Liver (tissue), 9 donors: Measurements from ENCODE around the gene CLOCK. TPM values are rescaled to one million over a fixed set of nuclear protein-coding genes. Genes with fewer than 3 reads are reported as not detected.

Experiments used
- DNase-seq: peaks from one replicate; pipeline ENCODE4 v3.0.0-alpha.2; 2017; ENCODE audit warnings: low spot score
- H3K27ac ChIP-seq, 2 donors: one replicate each; pipeline ENCODE4 v1.7.0; 2013; ENCODE audit warnings: inconsistent platforms in 2 of 2, low read length in 2 of 2, control low read depth in 1 of 2, low read depth in 1 of 2, mild to moderate bottlenecking in 1 of 2
- H3K27me3 ChIP-seq, 4 donors: one replicate each; pipeline versions ENCODE4 v1.6.1 to v1.7.0; 2013; ENCODE audit warnings: low read length in 3 of 4, inconsistent platforms in 1 of 4, mild to moderate bottlenecking in 1 of 4, moderate library complexity in 1 of 4; ENCODE audit not compliant: control insufficient read depth in 4 of 4, insufficient read depth in 4 of 4
- H3K36me3 ChIP-seq, 4 donors: one replicate each; pipeline versions ENCODE4 v1.6.1 to v1.7.0; 2013; ENCODE audit warnings: low read length in 3 of 4, mild to moderate bottlenecking in 3 of 4, low read depth in 1 of 4, moderate library complexity in 1 of 4; ENCODE audit not compliant: control insufficient read depth in 4 of 4, insufficient read depth in 3 of 4
- H3K4me1 ChIP-seq, 4 donors: one replicate each; pipeline versions ENCODE4 v1.6.1 to v1.7.0; 2013; ENCODE audit warnings: low read length in 3 of 4, mild to moderate bottlenecking in 3 of 4, moderate library complexity in 1 of 4; ENCODE audit not compliant: control insufficient read depth in 4 of 4, insufficient read depth in 4 of 4
- H3K4me3 ChIP-seq, 3 donors: one replicate each; pipeline versions ENCODE4 v1.6.1 to v1.7.0; 2013; ENCODE audit warnings: low read length in 3 of 3, control low read depth in 1 of 3, low read depth in 1 of 3, mild to moderate bottlenecking in 1 of 3
- H3K9ac ChIP-seq, 2 donors: one replicate each; pipeline ENCODE4 v1.7.0; 2013; ENCODE audit warnings: low read length in 2 of 2, mild to moderate bottlenecking in 2 of 2, moderate library complexity in 2 of 2, control low read depth in 1 of 2, low read depth in 1 of 2
- H3K9me3 ChIP-seq, 4 donors: one replicate each; pipeline versions ENCODE4 v1.6.1 to v1.7.0; 2013; ENCODE audit warnings: low read length in 3 of 4; ENCODE audit not compliant: control insufficient read depth in 4 of 4
- EGR1 ChIP-seq, 2 donors: IDR thresholded peaks; 2 replicates each; pipeline ENCODE4 v1.6.1; 2016 to 2018; ENCODE audit warnings: antibody characterized with exemption in 2 of 2, low read depth in 2 of 2
- FOXA1 ChIP-seq: IDR thresholded peaks from 2 replicates; pipeline ENCODE4 v1.6.1; 2016; ENCODE audit warnings: antibody characterized with exemption
- FOXA2 ChIP-seq: IDR thresholded peaks from 2 replicates; pipeline ENCODE4 v1.6.1; 2016; ENCODE audit warnings: antibody characterized with exemption
- GABPA ChIP-seq, 2 donors: IDR thresholded peaks in 1 of 2; conservative IDR thresholded peaks in 1 of 2; 2 replicates each; pipeline ENCODE4 v1.6.1; 2016; ENCODE audit warnings: antibody characterized with exemption in 2 of 2, mild to moderate bottlenecking in 1 of 2, moderate library complexity in 1 of 2
- HNF4A ChIP-seq, 2 donors: conservative IDR thresholded peaks; 2 replicates each; pipeline ENCODE4 v1.6.1; 2016; ENCODE audit warnings: antibody characterized with exemption in 2 of 2, mild to moderate bottlenecking in 2 of 2
- HNF4G ChIP-seq: IDR thresholded peaks from 2 replicates; pipeline ENCODE4 v1.6.1; 2016; ENCODE audit warnings: antibody characterized with exemption
- JUND ChIP-seq, 2 donors: IDR thresholded peaks; 2 replicates each; pipeline ENCODE4 v1.6.1; 2016; ENCODE audit warnings: antibody characterized with exemption in 2 of 2
- NR2F2 ChIP-seq: IDR thresholded peaks from 2 replicates; pipeline ENCODE4 v1.6.1; 2016; ENCODE audit warnings: antibody characterized with exemption
- RAD21 ChIP-seq, 2 donors: IDR thresholded peaks; 2 replicates each; pipeline ENCODE4 v1.6.1; 2016; ENCODE audit warnings: antibody characterized with exemption in 2 of 2, mild to moderate bottlenecking in 2 of 2
- SP1 ChIP-seq: IDR thresholded peaks from 2 replicates; pipeline ENCODE4 v1.6.1; 2018; ENCODE audit warnings: antibody characterized with exemption, mild to moderate bottlenecking
- TAF1 ChIP-seq: conservative IDR thresholded peaks from 2 replicates; pipeline ENCODE4 v1.6.1; 2016; ENCODE audit warnings: antibody characterized with exemption, mild to moderate bottlenecking
- WGBS: extraction: QIAGEN DNeasy Blood & Tissue Kit; methylation state at CpG from one replicate; pipeline ENCODE4 v1.1.7; 2013; 5-methylcytosine and 5-hydroxymethylcytosine counted together
- polyA plus RNA-seq, 2 donors: library from polyadenylated mRNA; stranded (reverse) in 1 of 2; unstranded in 1 of 2; fragments of 200-250 nt in 1 of 2; fragments of >200 nt in 1 of 2; fragmentation: Nextera tagmentation in 1 of 2; extraction: Ambion mirVana in 1 of 2; gene quantifications; one replicate each; pipeline versions ENCODE4 v1.2.1 to v1.2.3, GENCODE V29; 2013 to 2015
- total RNA-seq, 2 donors: library from RNA; depleted of rRNA; stranded (reverse); fragments of >200 nt; gene quantifications; one replicate each; pipeline ENCODE4 v1.2.3, GENCODE V29; 2014
- TF ChIP-seq, protein P1 (sequence below): fragments of 150-350 bp; IDR thresholded peaks from 2 replicates; pipeline ENCODE4 v1.5.1; 2017; ENCODE audit warnings: improper control_type of control experiment, low read depth, low read length; ENCODE audit not compliant: missing input control
- TF ChIP-seq, protein P2 (sequence below): IDR thresholded peaks from 2 replicates; pipeline ENCODE4 v1.6.1; 2016; ENCODE audit warnings: antibody characterized with exemption
- TF ChIP-seq, protein P3 (sequence below): IDR thresholded peaks from 2 replicates; pipeline ENCODE4 v1.6.1; 2016; ENCODE audit warnings: antibody characterized with exemption
- TF ChIP-seq, protein P4 (sequence below): IDR thresholded peaks from 2 replicates; pipeline ENCODE4 v1.6.1; 2016; ENCODE audit warnings: antibody characterized with exemption
- TF ChIP-seq, protein P5 (sequence below): IDR thresholded peaks from 2 replicates; pipeline ENCODE4 v1.6.1; 2016; ENCODE audit warnings: antibody characterized with exemption, mild to moderate bottlenecking
- donor health status: healthy.
- donor health status: healthy.
- donor health status: healthy.
- donor health status: healthy.
- donor health status: healthy.

The CLOCK gene
- total and polyA plus RNA-seq, 4 donors, result 5.1 to 19.4 (median 6.1) TPM

DNA sequence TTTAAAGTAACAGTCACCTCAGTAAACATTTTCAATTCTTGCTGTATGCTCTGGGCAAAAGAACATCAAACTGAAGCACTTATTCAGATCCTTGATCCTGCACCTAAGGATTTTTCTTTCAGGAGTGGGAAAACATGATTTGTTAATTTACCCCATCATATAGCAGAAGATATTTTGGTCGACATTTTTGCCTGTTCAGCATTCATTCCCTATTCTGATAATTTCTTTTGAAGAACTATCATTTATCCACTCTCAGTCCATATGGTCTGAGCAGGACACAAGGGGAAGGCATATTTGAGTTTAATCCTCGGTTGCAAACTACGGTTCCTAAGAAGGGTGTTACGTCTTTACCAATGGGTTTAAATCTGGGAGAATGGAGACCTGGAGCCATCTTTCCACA is 1.2 kb upstream of the CLOCK start:
- Histone ChIP-seq H3K4me1 (peaks cover 0 to 20% (median 12%) of the 10 kb centered on the region in 4 donors), H3K9ac (no peak overlapping the region), H3K27me3 (no peaks in the 10 kb centered on the region), H3K36me3 (no peaks in the 10 kb centered on the region), H3K4me3 (peak overlapping the region in 1 of 3 donors; percentile 100), H3K27ac (no peak overlapping the region), H3K9me3 (no peaks in the 10 kb centered on the region)
- 88% methylated on average over 4 of the region's 4 CpGs for WGBS
- TF ChIP-seq FOXA2 (no peak), EGR1 (IDR thresholded peaks at IDR 0.05; ENCODE audit: low read depth in 2 of 2) (no peak), NR2F2 (no peak), JUND (IDR thresholded peaks at IDR 0.05) (no peak), TAF1 (no peak), FOXA1 (no peak), SP1 (no peak), GABPA (IDR thresholded peaks at IDR 0.05 in 1 of 2, conservative IDR thresholded peaks at IDR 0.05 in 1 of 2) (no peak), HNF4G (no peak), RAD21 (IDR thresholded peaks at IDR 0.05) (no peak)
- TF ChIP-seq, protein P1, sequence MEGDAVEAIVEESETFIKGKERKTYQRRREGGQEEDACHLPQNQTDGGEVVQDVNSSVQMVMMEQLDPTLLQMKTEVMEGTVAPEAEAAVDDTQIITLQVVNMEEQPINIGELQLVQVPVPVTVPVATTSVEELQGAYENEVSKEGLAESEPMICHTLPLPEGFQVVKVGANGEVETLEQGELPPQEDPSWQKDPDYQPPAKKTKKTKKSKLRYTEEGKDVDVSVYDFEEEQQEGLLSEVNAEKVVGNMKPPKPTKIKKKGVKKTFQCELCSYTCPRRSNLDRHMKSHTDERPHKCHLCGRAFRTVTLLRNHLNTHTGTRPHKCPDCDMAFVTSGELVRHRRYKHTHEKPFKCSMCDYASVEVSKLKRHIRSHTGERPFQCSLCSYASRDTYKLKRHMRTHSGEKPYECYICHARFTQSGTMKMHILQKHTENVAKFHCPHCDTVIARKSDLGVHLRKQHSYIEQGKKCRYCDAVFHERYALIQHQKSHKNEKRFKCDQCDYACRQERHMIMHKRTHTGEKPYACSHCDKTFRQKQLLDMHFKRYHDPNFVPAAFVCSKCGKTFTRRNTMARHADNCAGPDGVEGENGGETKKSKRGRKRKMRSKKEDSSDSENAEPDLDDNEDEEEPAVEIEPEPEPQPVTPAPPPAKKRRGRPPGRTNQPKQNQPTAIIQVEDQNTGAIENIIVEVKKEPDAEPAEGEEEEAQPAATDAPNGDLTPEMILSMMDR, result no peak
- TF ChIP-seq, protein P2, sequence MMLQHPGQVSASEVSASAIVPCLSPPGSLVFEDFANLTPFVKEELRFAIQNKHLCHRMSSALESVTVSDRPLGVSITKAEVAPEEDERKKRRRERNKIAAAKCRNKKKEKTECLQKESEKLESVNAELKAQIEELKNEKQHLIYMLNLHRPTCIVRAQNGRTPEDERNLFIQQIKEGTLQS, result no peak
- TF ChIP-seq, protein P3, sequence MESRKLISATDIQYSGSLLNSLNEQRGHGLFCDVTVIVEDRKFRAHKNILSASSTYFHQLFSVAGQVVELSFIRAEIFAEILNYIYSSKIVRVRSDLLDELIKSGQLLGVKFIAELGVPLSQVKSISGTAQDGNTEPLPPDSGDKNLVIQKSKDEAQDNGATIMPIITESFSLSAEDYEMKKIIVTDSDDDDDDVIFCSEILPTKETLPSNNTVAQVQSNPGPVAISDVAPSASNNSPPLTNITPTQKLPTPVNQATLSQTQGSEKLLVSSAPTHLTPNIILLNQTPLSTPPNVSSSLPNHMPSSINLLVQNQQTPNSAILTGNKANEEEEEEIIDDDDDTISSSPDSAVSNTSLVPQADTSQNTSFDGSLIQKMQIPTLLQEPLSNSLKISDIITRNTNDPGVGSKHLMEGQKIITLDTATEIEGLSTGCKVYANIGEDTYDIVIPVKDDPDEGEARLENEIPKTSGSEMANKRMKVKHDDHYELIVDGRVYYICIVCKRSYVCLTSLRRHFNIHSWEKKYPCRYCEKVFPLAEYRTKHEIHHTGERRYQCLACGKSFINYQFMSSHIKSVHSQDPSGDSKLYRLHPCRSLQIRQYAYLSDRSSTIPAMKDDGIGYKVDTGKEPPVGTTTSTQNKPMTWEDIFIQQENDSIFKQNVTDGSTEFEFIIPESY, result no peak
- TF ChIP-seq, protein P4, sequence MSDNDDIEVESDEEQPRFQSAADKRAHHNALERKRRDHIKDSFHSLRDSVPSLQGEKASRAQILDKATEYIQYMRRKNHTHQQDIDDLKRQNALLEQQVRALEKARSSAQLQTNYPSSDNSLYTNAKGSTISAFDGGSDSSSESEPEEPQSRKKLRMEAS, result no peak
- TF ChIP-seq, protein P5, sequence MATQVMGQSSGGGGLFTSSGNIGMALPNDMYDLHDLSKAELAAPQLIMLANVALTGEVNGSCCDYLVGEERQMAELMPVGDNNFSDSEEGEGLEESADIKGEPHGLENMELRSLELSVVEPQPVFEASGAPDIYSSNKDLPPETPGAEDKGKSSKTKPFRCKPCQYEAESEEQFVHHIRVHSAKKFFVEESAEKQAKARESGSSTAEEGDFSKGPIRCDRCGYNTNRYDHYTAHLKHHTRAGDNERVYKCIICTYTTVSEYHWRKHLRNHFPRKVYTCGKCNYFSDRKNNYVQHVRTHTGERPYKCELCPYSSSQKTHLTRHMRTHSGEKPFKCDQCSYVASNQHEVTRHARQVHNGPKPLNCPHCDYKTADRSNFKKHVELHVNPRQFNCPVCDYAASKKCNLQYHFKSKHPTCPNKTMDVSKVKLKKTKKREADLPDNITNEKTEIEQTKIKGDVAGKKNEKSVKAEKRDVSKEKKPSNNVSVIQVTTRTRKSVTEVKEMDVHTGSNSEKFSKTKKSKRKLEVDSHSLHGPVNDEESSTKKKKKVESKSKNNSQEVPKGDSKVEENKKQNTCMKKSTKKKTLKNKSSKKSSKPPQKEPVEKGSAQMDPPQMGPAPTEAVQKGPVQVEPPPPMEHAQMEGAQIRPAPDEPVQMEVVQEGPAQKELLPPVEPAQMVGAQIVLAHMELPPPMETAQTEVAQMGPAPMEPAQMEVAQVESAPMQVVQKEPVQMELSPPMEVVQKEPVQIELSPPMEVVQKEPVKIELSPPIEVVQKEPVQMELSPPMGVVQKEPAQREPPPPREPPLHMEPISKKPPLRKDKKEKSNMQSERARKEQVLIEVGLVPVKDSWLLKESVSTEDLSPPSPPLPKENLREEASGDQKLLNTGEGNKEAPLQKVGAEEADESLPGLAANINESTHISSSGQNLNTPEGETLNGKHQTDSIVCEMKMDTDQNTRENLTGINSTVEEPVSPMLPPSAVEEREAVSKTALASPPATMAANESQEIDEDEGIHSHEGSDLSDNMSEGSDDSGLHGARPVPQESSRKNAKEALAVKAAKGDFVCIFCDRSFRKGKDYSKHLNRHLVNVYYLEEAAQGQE, result no peak
- no peak for DNase-seq

DNA sequence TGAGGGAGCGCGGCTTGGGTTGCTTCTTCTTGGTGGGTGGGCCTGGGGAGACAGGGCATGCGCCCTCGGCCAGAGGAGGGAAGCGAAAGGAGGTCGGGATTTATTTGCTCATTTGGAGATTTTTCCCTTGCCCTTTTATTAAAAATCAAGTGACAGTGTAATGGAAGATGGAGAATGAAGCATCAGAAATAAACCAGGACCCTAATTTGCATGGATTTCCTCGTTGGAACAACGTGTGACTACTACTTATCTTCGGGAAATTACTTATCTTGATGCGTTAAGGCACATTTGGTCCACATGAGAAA is 709 bp upstream of the CLOCK start:
- no peak for DNase-seq
- peak overlapping the region; percentile 83 to 100 (median 90) for H3K4me3 ChIP-seq

More for the DNA sequence above, 709 bp upstream of the CLOCK start:
- H3K36me3 ChIP-seq, result no peaks in the 10 kb centered on the region
- H3K9ac ChIP-seq, result peak overlapping the region; percentile 65 to 71
- H3K9me3 ChIP-seq, result no peaks in the 10 kb centered on the region
- WGBS, result 4% methylated on average over 10 of the region's 10 CpGs
- no peak for TF ChIP-seq TAF1
- no peak for TF ChIP-seq GABPA (IDR thresholded peaks at IDR 0.05 in 1 of 2, conservative IDR thresholded peaks at IDR 0.05 in 1 of 2)
- no peak for TF ChIP-seq HNF4A (conservative IDR thresholded peaks at IDR 0.05)
- TF ChIP-seq EGR1 (IDR thresholded peaks at IDR 0.05; ENCODE audit: low read depth in 2 of 2), result no peak
- no peak for TF ChIP-seq SP1
- TF ChIP-seq FOXA1, result no peak
- no peak for TF ChIP-seq HNF4G
- TF ChIP-seq, protein P5, result no peak
- TF ChIP-seq, protein P2, result no peak
- TF ChIP-seq JUND (IDR thresholded peaks at IDR 0.05), result no peak
- peaks cover 0 to 20% (median 12%) of the 10 kb centered on the region in 4 donors for H3K4me1 ChIP-seq
- H3K27ac ChIP-seq, result peak overlapping the region; percentile 93 to 97
- H3K27me3 ChIP-seq, result no peaks in the 10 kb centered on the region
